ENCODE measurements around the gene SHISA4.

DNA sequence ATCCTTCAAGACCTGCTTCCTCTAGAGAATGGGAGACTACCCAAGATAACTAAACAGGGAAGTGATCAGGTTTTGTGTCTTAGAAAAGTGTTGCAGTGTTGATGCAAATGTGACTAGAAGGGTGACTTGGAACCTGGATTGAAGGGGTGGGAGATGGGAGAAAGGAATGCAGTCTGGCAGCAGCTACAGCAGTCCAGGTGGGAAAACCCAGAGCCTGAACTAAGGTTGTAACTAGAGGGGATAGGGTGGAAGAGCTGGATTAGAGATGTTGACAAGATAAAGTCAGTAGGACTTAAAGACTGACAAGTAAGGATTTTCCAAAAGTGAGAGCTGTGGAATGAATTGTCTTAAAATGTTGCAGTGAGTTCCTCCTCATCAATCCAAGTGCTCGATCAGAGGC lies 7.1 kb upstream of the SHISA4 start:
- TF ChIP-seq EP300 (IDR thresholded peaks at IDR 0.05) (no peak), POLR2A (IDR thresholded peaks at IDR 0.05) (no peak), POLR2AphosphoS5 (IDR thresholded peaks at IDR 0.05) (no peak)
- TF ChIP-seq, protein P1, sequence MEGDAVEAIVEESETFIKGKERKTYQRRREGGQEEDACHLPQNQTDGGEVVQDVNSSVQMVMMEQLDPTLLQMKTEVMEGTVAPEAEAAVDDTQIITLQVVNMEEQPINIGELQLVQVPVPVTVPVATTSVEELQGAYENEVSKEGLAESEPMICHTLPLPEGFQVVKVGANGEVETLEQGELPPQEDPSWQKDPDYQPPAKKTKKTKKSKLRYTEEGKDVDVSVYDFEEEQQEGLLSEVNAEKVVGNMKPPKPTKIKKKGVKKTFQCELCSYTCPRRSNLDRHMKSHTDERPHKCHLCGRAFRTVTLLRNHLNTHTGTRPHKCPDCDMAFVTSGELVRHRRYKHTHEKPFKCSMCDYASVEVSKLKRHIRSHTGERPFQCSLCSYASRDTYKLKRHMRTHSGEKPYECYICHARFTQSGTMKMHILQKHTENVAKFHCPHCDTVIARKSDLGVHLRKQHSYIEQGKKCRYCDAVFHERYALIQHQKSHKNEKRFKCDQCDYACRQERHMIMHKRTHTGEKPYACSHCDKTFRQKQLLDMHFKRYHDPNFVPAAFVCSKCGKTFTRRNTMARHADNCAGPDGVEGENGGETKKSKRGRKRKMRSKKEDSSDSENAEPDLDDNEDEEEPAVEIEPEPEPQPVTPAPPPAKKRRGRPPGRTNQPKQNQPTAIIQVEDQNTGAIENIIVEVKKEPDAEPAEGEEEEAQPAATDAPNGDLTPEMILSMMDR (IDR thresholded peaks at IDR 0.05), result no peak
